OCI-LY7 (cell line): ENCODE results near the gene ANO1. TPM values are rescaled to one million over a fixed set of nuclear protein-coding genes. Genes with fewer than 3 reads are reported as not detected.

Experiments used
- BruUV-seq: library from RNA; stranded (reverse); fragments of 400-500 nt; replicated peaks from 2 replicates; lab custom pipeline; 2021; lab: Mats Ljungman, UMichigan
- CTCF ChIA-PET: fragments of 300-600 bp; sonication (Branson Sonifier 250); formaldehyde crosslinking; loops from one replicate; lab custom pipeline; 2022; ENCODE audit warnings: antibody characterized with exemption; ENCODE audit not compliant: unreplicated experiment; lab: Charles Lee
- POLR2A ChIA-PET: fragments of 300-600 bp; sonication (Branson Sonifier 250); formaldehyde crosslinking; loops from one replicate; lab custom pipeline; 2022; ENCODE audit warnings: antibody characterized with exemption; lab: Charles Lee
- DNase-seq: peaks from one replicate; pipeline ENCODE4 v3.0.0-alpha.2; 2015; ENCODE audit warnings: low spot score
- H2AFZ ChIP-seq: fragments of 200-600 bp; sonication (generic), shearing (Covaris generic); 2 replicates; pipeline ENCODE4 v1.6.1; 2014; ENCODE audit warnings: mild to moderate bottlenecking, antibody characterized with exemption, low read length, moderate library complexity
- H3K27ac ChIP-seq: fragments of 200-600 bp; sonication (generic); 2 replicates; pipeline ENCODE4 v1.5.1; 2014; ENCODE audit warnings: mixed run types, low read depth, mild to moderate bottlenecking, moderate library complexity, low read length, inconsistent platforms; ENCODE audit not compliant: poor library complexity, severe bottlenecking
- H3K36me3 ChIP-seq: fragments of 200-600 bp; sonication (generic); 2 replicates; pipeline ENCODE4 v1.6.1; 2014; ENCODE audit warnings: mild to moderate bottlenecking, antibody characterized with exemption, low read length, moderate library complexity, mixed read lengths; ENCODE audit not compliant: insufficient read depth
- H3K4me1 ChIP-seq: fragments of 200-600 bp; sonication (generic); 2 replicates; pipeline ENCODE4 v1.5.1; 2014; ENCODE audit warnings: mild to moderate bottlenecking, low read length; ENCODE audit not compliant: insufficient read depth, poor library complexity, severe bottlenecking
- H3K4me2 ChIP-seq: fragments of 200-600 bp; sonication (generic); 2 replicates; pipeline ENCODE4 v1.6.1; 2014; ENCODE audit warnings: mild to moderate bottlenecking, low read length
- H3K4me3 ChIP-seq: fragments of 200-600 bp; sonication (generic); 2 replicates; pipeline ENCODE4 v1.5.1; 2014; ENCODE audit warnings: mild to moderate bottlenecking, low read depth, low read length; ENCODE audit not compliant: poor library complexity, severe bottlenecking
- H3K79me2 ChIP-seq: fragments of 200-600 bp; sonication (generic); 2 replicates; pipeline ENCODE4 v1.6.1; 2016; ENCODE audit warnings: low read depth, mild to moderate bottlenecking, low read length, moderate library complexity, mixed read lengths; ENCODE audit not compliant: insufficient read depth
- H3K9me2 ChIP-seq: fragments of 200-600 bp; sonication (generic); 2 replicates; pipeline ENCODE4 v1.6.1; 2016; ENCODE audit warnings: mild to moderate bottlenecking, low read length, mixed read lengths; ENCODE audit not compliant: insufficient read depth
- H3K9me3 ChIP-seq: fragments of 200-600 bp; sonication (generic); 2 replicates; pipeline ENCODE4 v1.6.1; 2014; ENCODE audit warnings: mild to moderate bottlenecking, mixed run types, low read length, mixed read lengths
- H4K20me1 ChIP-seq: fragments of 200-600 bp; sonication (generic); 2 replicates; pipeline ENCODE4 v1.6.1; 2014; ENCODE audit warnings: mild to moderate bottlenecking, antibody characterized with exemption, low read length, moderate library complexity, mixed read lengths; ENCODE audit not compliant: insufficient read depth
- CTCF ChIP-seq: fragments of 200-600 bp; sonication (generic); conservative IDR thresholded peaks from 2 replicates; pipeline ENCODE4 v1.5.1; 2014; ENCODE audit warnings: mild to moderate bottlenecking, antibody characterized with exemption, low read length, moderate library complexity, mixed read lengths
- EZH2phosphoT487 ChIP-seq: fragments of 200-600 bp; sonication (generic); IDR thresholded peaks from 2 replicates; pipeline ENCODE4 v1.6.1; 2018; ENCODE audit warnings: low read depth, borderline replicate concordance, mild to moderate bottlenecking, mixed run types, antibody characterized with exemption, low read length, moderate library complexity, mixed read lengths
- intact Hi-C: fragments of 100-400 bp; cut with micrococcal nuclease; formaldehyde crosslinking; loops from one replicate; pipeline ENCODE4 v1.10.0; 2022; ENCODE audit not compliant: unreplicated experiment
- total RNA-seq, 2 experiments: library from RNA; depleted of rRNA in 1 of 2; stranded (reverse); fragments of >200 nt in 1 of 2; shearing (Covaris generic) in 1 of 2; gene quantifications; 2 replicates each; pipeline ENCODE4 v1.2.3, GENCODE V29; 2014 to 2022

Gene ANO1
- total RNA-seq, 2 experiments from 2014 or later = not detected

- no peak overlapping the region for H3K27ac ChIP-seq
- no peak overlapping the region for H3K4me2 ChIP-seq
- DNase-seq = no peak
- H4K20me1 ChIP-seq = no peaks in the 10 kb centered on the region
- intact Hi-C loops = no loop called here
- H3K79me2 ChIP-seq = no peaks in the 10 kb centered on the region
- POLR2A ChIA-PET = interaction anchor here (0.7 kb wide), 1 partner anchor 73 kb away, joined by 3 read pairs; no protein-coding TSS in a partner anchor
- no peaks in the 10 kb centered on the region for H3K9me3 ChIP-seq
- TF ChIP-seq EZH2phosphoT487 (no peak), CTCF (no peak)
- H3K9me2 ChIP-seq = no peaks in the 10 kb centered on the region
- CTCF ChIA-PET = no interaction called here
- H3K36me3 ChIP-seq = no peaks in the 10 kb centered on the region
- no TSS peak for BruUV-seq
- H2AFZ ChIP-seq = no peak overlapping the region
- H3K4me1 ChIP-seq = no peaks in the 10 kb centered on the region
- no peak overlapping the region for H3K4me3 ChIP-seq
Measured at GRCh38 chr11:70084046-70084984, 6.2 kb downstream of the ANO1 start.

DNA sequence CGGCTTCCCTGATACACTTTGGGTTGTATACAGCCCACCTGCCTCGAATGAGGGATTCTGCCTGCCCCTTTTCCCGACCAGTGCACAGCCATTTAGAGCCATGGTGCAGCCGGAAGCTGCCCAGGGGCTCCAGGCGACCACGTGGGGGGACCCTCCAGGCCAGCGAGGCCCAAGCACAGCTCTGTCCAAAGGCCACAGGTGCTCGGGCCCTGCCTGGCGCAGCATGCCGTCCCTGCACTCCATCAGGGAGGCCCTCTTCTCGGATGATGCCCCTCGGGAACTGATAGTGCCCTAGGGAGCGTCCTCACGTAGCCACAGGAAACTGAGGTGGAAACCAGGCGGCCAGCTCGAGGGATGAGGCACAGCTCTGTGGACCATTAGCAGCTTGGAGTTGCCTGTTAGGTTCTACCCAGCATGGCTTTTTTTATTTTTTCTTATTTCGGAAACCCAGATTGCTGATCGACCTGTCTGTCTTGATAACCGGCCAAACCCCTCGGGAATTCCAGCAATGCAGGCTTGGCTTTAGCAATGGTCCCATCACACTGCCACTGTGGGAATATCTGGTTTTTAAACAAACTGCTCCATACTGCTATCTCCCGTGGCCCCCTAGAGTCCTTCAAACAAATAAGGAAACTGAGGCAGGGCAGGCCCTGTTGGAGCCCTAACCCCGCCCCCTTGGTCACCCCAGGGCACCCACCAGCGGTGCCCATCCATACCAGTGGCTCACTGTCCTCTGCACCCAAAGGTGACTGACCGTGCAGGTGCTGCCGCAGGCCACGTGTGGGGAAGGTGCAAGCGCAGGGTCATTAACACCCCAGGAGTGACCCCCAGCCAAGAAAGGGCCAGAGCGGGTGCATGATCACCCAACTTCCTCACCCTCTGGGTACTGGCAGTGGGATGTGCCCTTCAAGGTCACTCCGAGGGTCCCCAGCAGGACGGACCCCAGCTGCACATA is 8.0 kb downstream of the ANO1 start:
- Histone ChIP-seq H2AFZ (no peak overlapping the region), H3K36me3 (no peaks in the 10 kb centered on the region), H3K4me2 (no peak overlapping the region), H3K27ac (no peak overlapping the region), H3K9me3 (no peaks in the 10 kb centered on the region), H3K79me2 (no peaks in the 10 kb centered on the region), H3K9me2 (no peaks in the 10 kb centered on the region), H4K20me1 (no peaks in the 10 kb centered on the region), H3K4me1 (no peaks in the 10 kb centered on the region), H3K4me3 (no peak overlapping the region)
- CTCF ChIA-PET = no interaction called here
- POLR2A ChIA-PET = no interaction called here
- DNase-seq = no peak
- intact Hi-C loops = no loop called here
- no TSS peak for BruUV-seq
- TF ChIP-seq EZH2phosphoT487 (no peak), CTCF (no peak)
